CD14-positive monocyte (primary cell): ENCODE results near the gene UFSP2. TPM values are rescaled to one million over a fixed set of nuclear protein-coding genes. Genes with fewer than 3 reads are reported as not detected.
"Not testable (repeated sequence)": the region's sequence is repeated elsewhere in the genome, so short reads cannot be mapped to it uniquely, and the experiment has no call there.

Experiments
- DNase-seq, 3 donors: peaks; one replicate each; pipeline ENCODE4 v3.0.0-alpha.2; 2011 to 2022
- H2AFZ ChIP-seq: 2 replicates; pipeline ENCODE4 v1.6.0; 2012; ENCODE audit warnings: mild to moderate bottlenecking, low read depth, low read length, inconsistent platforms; ENCODE audit not compliant: insufficient read depth, poor library complexity, severe bottlenecking
- H3K27ac ChIP-seq, 2 donors: 1 replicate in 1 of 2; 2 replicates in 1 of 2; pipeline ENCODE4 v1.5.1; 2012 to 2013; ENCODE audit warnings: low read length in 2 of 2, control low read depth in 1 of 2, inconsistent platforms in 1 of 2, low read depth in 1 of 2, mild to moderate bottlenecking in 1 of 2
- H3K27me3 ChIP-seq, 2 donors: one replicate each; pipeline versions ENCODE4 v1.6.0 to v1.6.1; 2011 to 2013; ENCODE audit warnings: low read length in 2 of 2; ENCODE audit not compliant: control insufficient read depth in 2 of 2, insufficient read depth in 2 of 2
- H3K36me3 ChIP-seq, 2 donors: replicated peaks in 1 of 2; 1 replicate in 1 of 2; 2 replicates in 1 of 2; pipeline versions ENCODE4 v1.5.1 to v1.6.1; 2012 to 2013; ENCODE audit warnings: low read length in 2 of 2, control low read depth in 1 of 2, inconsistent platforms in 1 of 2, mild to moderate bottlenecking in 1 of 2; ENCODE audit not compliant: insufficient read depth in 2 of 2, control insufficient read depth in 1 of 2
- H3K4me1 ChIP-seq, 2 donors: 1 replicate in 1 of 2; 2 replicates in 1 of 2; pipeline versions ENCODE4 v1.5.1 to v1.6.1; 2012 to 2013; ENCODE audit warnings: low read length in 2 of 2, control low read depth in 1 of 2, inconsistent platforms in 1 of 2, mild to moderate bottlenecking in 1 of 2, moderate library complexity in 1 of 2; ENCODE audit not compliant: insufficient read depth in 2 of 2, control insufficient read depth in 1 of 2
- H3K4me2 ChIP-seq: replicated peaks from 2 replicates; pipeline ENCODE3; 2012; ENCODE audit warnings: low read length, moderate library complexity, mild to moderate bottlenecking; ENCODE audit not compliant: poor library complexity, severe bottlenecking; ENCODE audit errors: extremely low read depth
- H3K4me3 ChIP-seq, 3 experiments: fragments of 200-600 bp in 1 of 3; sonication (generic) in 1 of 3; replicated peaks in 1 of 3; 1 replicate in 2 of 3; 2 replicates in 1 of 3; pipeline ENCODE4 v1.5.1; 2011 to 2013; ENCODE audit warnings: low read length in 3 of 3, mild to moderate bottlenecking in 3 of 3, control low read depth in 2 of 3, low read depth in 2 of 3, inconsistent platforms in 1 of 3, moderate library complexity in 1 of 3
- H3K79me2 ChIP-seq: 2 replicates; pipeline ENCODE4 v1.6.0; 2012; ENCODE audit warnings: mild to moderate bottlenecking, control low read depth, inconsistent platforms, low read length, moderate library complexity; ENCODE audit not compliant: insufficient read depth
- H3K9ac ChIP-seq: 2 replicates; pipeline ENCODE4 v1.6.0; 2017; ENCODE audit warnings: low read length, mild to moderate bottlenecking; ENCODE audit not compliant: insufficient read depth, poor library complexity, severe bottlenecking
- H3K9me3 ChIP-seq, 2 donors: replicated peaks in 1 of 2; 1 replicate in 1 of 2; 2 replicates in 1 of 2; pipeline versions ENCODE4 v1.5.1 to v1.6.1; 2012 to 2013; ENCODE audit warnings: low read length in 2 of 2, control low read depth in 1 of 2; ENCODE audit not compliant: control insufficient read depth in 1 of 2, insufficient read depth in 1 of 2
- H4K20me1 ChIP-seq: 2 replicates; pipeline ENCODE4 v1.6.0; 2012; ENCODE audit warnings: mild to moderate bottlenecking, low read length, control low read depth, moderate library complexity; ENCODE audit not compliant: insufficient read depth
- H3K27ac Mint-ChIP-seq, 7 donors: one replicate each; pipeline ENCODE4 v1.8.0; 2020; ENCODE audit warnings: mild to moderate bottlenecking in 7 of 7, mixed read lengths in 7 of 7, moderate library complexity in 6 of 7, inconsistent platforms in 2 of 7
- H3K27me3 Mint-ChIP-seq, 3 donors: one replicate each; pipeline ENCODE4 v1.8.0; 2021 to 2022; ENCODE audit warnings: low read depth in 3 of 3, mild to moderate bottlenecking in 3 of 3, mixed read lengths in 3 of 3, moderate library complexity in 3 of 3, inconsistent platforms in 1 of 3
- H3K36me3 Mint-ChIP-seq, 2 donors: one replicate each; pipeline ENCODE4 v1.8.0; 2020; ENCODE audit warnings: mixed read lengths in 2 of 2, inconsistent platforms in 1 of 2, mild to moderate bottlenecking in 1 of 2
- H3K4me1 Mint-ChIP-seq: one replicate; pipeline ENCODE4 v1.8.0; 2020; ENCODE audit warnings: mild to moderate bottlenecking, mixed read lengths
- H3K4me3 Mint-ChIP-seq, 2 donors: one replicate each; pipeline ENCODE4 v1.8.0; 2020; ENCODE audit warnings: mild to moderate bottlenecking in 2 of 2, mixed read lengths in 2 of 2, moderate library complexity in 1 of 2
- H3K9me3 Mint-ChIP-seq, 7 donors: one replicate each; pipeline ENCODE4 v1.8.0; 2020 to 2022; ENCODE audit warnings: mixed read lengths in 7 of 7, mild to moderate bottlenecking in 6 of 7, moderate library complexity in 6 of 7, inconsistent platforms in 2 of 7
- WGBS: methylation state at CpG from one replicate; pipeline ENCODE4 v1.1.5; 2013; ENCODE audit warnings: missing lambda C conversion rate; ENCODE audit not compliant: insufficient coverage; 5-methylcytosine and 5-hydroxymethylcytosine counted together
- intact Hi-C, 2 donors: fragments of 100-400 bp; cut with micrococcal nuclease; formaldehyde crosslinking; loops; one replicate each; pipeline versions ENCODE4 v1.15.0 to v1.15.1; 2023
- polyA plus RNA-seq, 3 donors: library from polyadenylated mRNA; depleted of rRNA in 1 of 3; unstranded in 2 of 3; stranded (reverse) in 1 of 3; fragments of 300-500 nt in 2 of 3; fragments of >200 nt in 1 of 3; fragmentation: Illumina TruSeq in 2 of 3; gene quantifications; 1 replicate in 2 of 3; 2 replicates in 1 of 3; pipeline ENCODE4 v1.2.3, GENCODE V29; 2012 to 2021
- TF ChIP-seq, protein P1 (sequence below): fragments of 200-600 bp; IDR thresholded peaks from one replicate; pipeline ENCODE4 v1.8.0; 2022; ENCODE audit warnings: antibody characterized with exemption, mild to moderate bottlenecking

UFSP2 gene
- polyA plus RNA-seq, 3 donors: 6.8 to 23.5 (median 13.8) TPM

DNA sequence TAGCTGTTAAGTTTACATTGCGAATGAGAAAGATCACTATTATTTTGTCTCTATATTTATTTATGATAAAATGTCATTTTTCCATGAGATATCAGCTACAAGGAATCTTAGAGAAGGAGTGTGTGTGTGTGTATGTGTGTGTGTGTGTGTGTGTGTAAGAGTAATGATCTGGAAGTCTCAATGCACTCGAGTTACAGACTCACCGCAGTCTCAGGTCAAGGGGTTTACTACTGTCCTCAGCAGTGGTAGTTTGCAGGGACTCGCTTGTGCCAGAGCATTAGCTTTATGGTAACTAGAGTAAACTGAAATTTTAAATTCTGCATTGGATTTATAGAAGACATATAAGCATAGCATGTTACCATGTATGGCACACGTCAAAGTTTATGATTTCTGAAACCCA lies 60.9 kb downstream of the UFSP2 start:
- intact Hi-C loops: no loop called here
- Mint-ChIP-seq H3K4me3 (no peak overlapping the region), H3K4me1 (no peaks in the 10 kb centered on the region), H3K27ac (no peak overlapping the region), H3K36me3 (no peaks in the 10 kb centered on the region), H3K27me3 (peaks cover 0 to 7% (median 0%) of the 10 kb centered on the region in 3 donors), H3K9me3 (peaks cover 0 to 4% (median 0%) of the 10 kb centered on the region in 7 donors)
- H4K20me1 ChIP-seq: no peaks in the 10 kb centered on the region
- H3K36me3 ChIP-seq: no peaks in the 10 kb centered on the region
- TF ChIP-seq, protein P1, sequence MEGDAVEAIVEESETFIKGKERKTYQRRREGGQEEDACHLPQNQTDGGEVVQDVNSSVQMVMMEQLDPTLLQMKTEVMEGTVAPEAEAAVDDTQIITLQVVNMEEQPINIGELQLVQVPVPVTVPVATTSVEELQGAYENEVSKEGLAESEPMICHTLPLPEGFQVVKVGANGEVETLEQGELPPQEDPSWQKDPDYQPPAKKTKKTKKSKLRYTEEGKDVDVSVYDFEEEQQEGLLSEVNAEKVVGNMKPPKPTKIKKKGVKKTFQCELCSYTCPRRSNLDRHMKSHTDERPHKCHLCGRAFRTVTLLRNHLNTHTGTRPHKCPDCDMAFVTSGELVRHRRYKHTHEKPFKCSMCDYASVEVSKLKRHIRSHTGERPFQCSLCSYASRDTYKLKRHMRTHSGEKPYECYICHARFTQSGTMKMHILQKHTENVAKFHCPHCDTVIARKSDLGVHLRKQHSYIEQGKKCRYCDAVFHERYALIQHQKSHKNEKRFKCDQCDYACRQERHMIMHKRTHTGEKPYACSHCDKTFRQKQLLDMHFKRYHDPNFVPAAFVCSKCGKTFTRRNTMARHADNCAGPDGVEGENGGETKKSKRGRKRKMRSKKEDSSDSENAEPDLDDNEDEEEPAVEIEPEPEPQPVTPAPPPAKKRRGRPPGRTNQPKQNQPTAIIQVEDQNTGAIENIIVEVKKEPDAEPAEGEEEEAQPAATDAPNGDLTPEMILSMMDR: no peak
- H3K4me2 ChIP-seq: no peak overlapping the region
- no peaks in the 10 kb centered on the region for H3K9me3 ChIP-seq
- no peaks in the 10 kb centered on the region for H3K27me3 ChIP-seq
- DNase-seq: no peak
- no peak overlapping the region for H3K27ac ChIP-seq
- H3K4me3 ChIP-seq: no peak overlapping the region
- no peaks in the 10 kb centered on the region for H3K79me2 ChIP-seq
- H3K9ac ChIP-seq: no peak overlapping the region
- 80% methylated on average over 1 of the region's 5 CpGs for WGBS
- H3K4me1 ChIP-seq: no peaks in the 10 kb centered on the region
- H2AFZ ChIP-seq: no peak overlapping the region

DNA sequence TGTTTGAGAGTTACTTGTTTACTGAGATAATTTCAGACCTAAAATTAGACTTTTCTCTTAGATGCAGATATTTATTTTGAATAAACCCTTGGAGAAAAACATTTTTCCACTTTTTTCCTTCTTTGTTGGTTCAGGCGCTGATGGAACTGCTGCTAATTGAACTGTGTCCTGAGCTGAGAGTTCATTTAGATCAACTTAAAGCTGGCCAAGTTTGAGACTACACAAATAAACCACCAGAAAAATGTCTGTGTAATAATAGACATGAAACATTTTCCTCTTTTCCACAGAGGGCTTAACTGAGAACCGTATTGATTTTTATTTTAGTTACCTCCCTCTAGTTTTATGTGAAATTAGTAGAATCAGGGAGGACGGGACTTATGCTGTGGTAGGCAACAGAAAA lies 62.5 kb downstream of the UFSP2 start:
- TF ChIP-seq, protein P1: no peak
- Histone ChIP-seq H3K9ac (no peak overlapping the region), H3K4me1 (no peaks in the 10 kb centered on the region), H3K4me3 (no peak overlapping the region), H3K27me3 (no peaks in the 10 kb centered on the region), H4K20me1 (no peaks in the 10 kb centered on the region), H3K4me2 (no peak overlapping the region), H2AFZ (no peak overlapping the region), H3K9me3 (no peaks in the 10 kb centered on the region), H3K79me2 (no peaks in the 10 kb centered on the region), H3K36me3 (no peaks in the 10 kb centered on the region), H3K27ac (no peak overlapping the region)
- intact Hi-C loops: no loop called here
- no peaks in the 10 kb centered on the region for H3K36me3 Mint-ChIP-seq
- no CpG with 5 or more reads among the region's 3 CpGs for WGBS
- no peak overlapping the region for H3K4me3 Mint-ChIP-seq
- no peaks in the 10 kb centered on the region for H3K4me1 Mint-ChIP-seq
- peaks cover 0 to 3% (median 0%) of the 10 kb centered on the region in 7 donors for H3K9me3 Mint-ChIP-seq
- no peak overlapping the region for H3K27ac Mint-ChIP-seq
- peaks cover 0 to 7% (median 3%) of the 10 kb centered on the region in 3 donors for H3K27me3 Mint-ChIP-seq
- DNase-seq: no peak

DNA sequence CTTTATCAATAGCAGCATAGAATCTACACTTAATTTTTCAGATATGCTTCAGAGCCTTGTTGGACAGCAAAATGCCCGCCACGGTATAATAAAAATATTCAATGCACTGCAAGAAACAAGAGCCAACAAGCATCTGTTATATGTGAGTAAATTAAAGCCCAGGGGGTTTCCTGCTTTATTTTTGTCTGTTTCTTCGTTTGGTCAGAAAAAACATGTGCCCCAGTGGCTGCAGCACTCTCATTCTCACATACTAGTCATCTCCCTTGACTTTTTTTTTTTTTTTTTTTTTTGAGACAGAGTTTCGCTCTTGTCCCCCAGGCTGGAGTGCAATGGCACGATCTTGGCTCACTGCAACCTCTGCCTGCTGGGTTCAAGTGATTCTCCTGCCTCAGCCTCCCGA lies 63.2 kb downstream of the UFSP2 start:
- WGBS: no CpG with 5 or more reads among the region's 6 CpGs
- H3K4me2 ChIP-seq, H3K4me3 Mint-ChIP-seq, H3K36me3 ChIP-seq, DNase-seq, H3K4me3 ChIP-seq, H3K9me3 Mint-ChIP-seq, H3K36me3 Mint-ChIP-seq, H2AFZ ChIP-seq, H3K27me3 ChIP-seq, H3K4me1 ChIP-seq, H3K27me3 Mint-ChIP-seq, H3K4me1 Mint-ChIP-seq, H3K9ac ChIP-seq, intact Hi-C loops, H3K79me2 ChIP-seq, H3K27ac Mint-ChIP-seq, H3K27ac ChIP-seq, H3K9me3 ChIP-seq, H4K20me1 ChIP-seq: not testable (repeated sequence)
